ENCODE data around the gene KIF14. TPM values are rescaled to one million over a fixed set of nuclear protein-coding genes. Genes with fewer than 3 reads are reported as not detected.

KIF14 gene
- total RNA-seq, 2 donors from 2014 or later, result 0.23 to 1.7 TPM

GRCh38 chr1:200627575-200628222, 7.1 kb upstream of the KIF14 start:
- 80% methylated on average over 1 of the region's 1 CpG for WGBS
- TF ChIP-seq POLR2A (IDR thresholded peaks at IDR 0.05) (no peak), CTCF (IDR thresholded peaks at IDR 0.05) (no peak), POLR2AphosphoS5 (IDR thresholded peaks at IDR 0.05) (no peak)
- no peak for DNase-seq (ENCODE audit: low spot score)
- intact Hi-C loops (cut with DNase I), result no loop called here
- Histone ChIP-seq H3K4me1 (replicated peaks) (no peaks in the 10 kb centered on the region), H3K27ac (no peak overlapping the region), H3K36me3 (no peaks in the 10 kb centered on the region), H3K9me3 (no peaks in the 10 kb centered on the region), H3K27me3 (replicated peaks; ENCODE audit: insufficient read depth) (no peaks in the 10 kb centered on the region), H3K4me3 (no peak overlapping the region)

GRCh38 chr1:200626853-200627534, 6.4 kb upstream of the KIF14 start:
- Histone ChIP-seq H3K4me3 (no peak overlapping the region), H3K27me3 (replicated peaks; ENCODE audit: insufficient read depth) (no peaks in the 10 kb centered on the region), H3K36me3 (no peaks in the 10 kb centered on the region), H3K27ac (no peak overlapping the region), H3K4me1 (replicated peaks) (no peaks in the 10 kb centered on the region), H3K9me3 (no peaks in the 10 kb centered on the region)
- DNase-seq (ENCODE audit: low spot score), result no peak
- intact Hi-C loops (cut with DNase I), result no loop called here
- no peak for TF ChIP-seq POLR2A (IDR thresholded peaks at IDR 0.05)
- no peak for TF ChIP-seq CTCF (IDR thresholded peaks at IDR 0.05)
- TF ChIP-seq POLR2AphosphoS5 (IDR thresholded peaks at IDR 0.05), result no peak
- WGBS, result 76% methylated on average over 5 of the region's 5 CpGs

GRCh38 chr1:200625381-200625824, 4.9 kb upstream of the KIF14 start:
- WGBS, result 0% methylated on average over 1 of the region's 1 CpG
- Histone ChIP-seq H3K4me3 (no peak overlapping the region), H3K36me3 (no peaks in the 10 kb centered on the region), H3K27me3 (replicated peaks; ENCODE audit: insufficient read depth) (no peaks in the 10 kb centered on the region), H3K27ac (no peak overlapping the region), H3K9me3 (no peaks in the 10 kb centered on the region), H3K4me1 (replicated peaks) (no peaks in the 10 kb centered on the region)
- no peak for DNase-seq (ENCODE audit: low spot score)
- intact Hi-C loops (cut with DNase I), result no loop called here
- no peak for TF ChIP-seq CTCF (IDR thresholded peaks at IDR 0.05)
- TF ChIP-seq POLR2A (IDR thresholded peaks at IDR 0.05), result no peak
- TF ChIP-seq POLR2AphosphoS5 (IDR thresholded peaks at IDR 0.05), result no peak

GRCh38 chr1:200624679-200625335, 4.3 kb upstream of the KIF14 start:
- Histone ChIP-seq H3K9me3 (no peaks in the 10 kb centered on the region), H3K27ac (no peak overlapping the region)
- WGBS, result 80% methylated on average over 2 of the region's 2 CpGs

More at GRCh38 chr1:200624679-200625335, 4.3 kb upstream of the KIF14 start:
- intact Hi-C loops (cut with DNase I), result loop anchor here (5.0 kb wide), 3 partner anchors 112 to 212 kb away; partner anchors contain the start of gene CAMSAP2
- H3K4me1 ChIP-seq (replicated peaks), result no peaks in the 10 kb centered on the region
- no peak overlapping the region for H3K4me3 ChIP-seq
- no peaks in the 10 kb centered on the region for H3K36me3 ChIP-seq
- no peaks in the 10 kb centered on the region for H3K27me3 ChIP-seq (replicated peaks; ENCODE audit: insufficient read depth)
- no peak for TF ChIP-seq CTCF (IDR thresholded peaks at IDR 0.05)
- TF ChIP-seq POLR2A (IDR thresholded peaks at IDR 0.05), result no peak
- no peak for TF ChIP-seq POLR2AphosphoS5 (IDR thresholded peaks at IDR 0.05)
- no peak for DNase-seq (ENCODE audit: low spot score)
